ENCODE measurements around the gene KIAA0825.

Gene KIAA0825

GRCh38 chr5:94571415-94571814 is 47.0 kb downstream of the KIAA0825 start:
- no peak for DNase-seq

- no peak for DNase-seq
Observed at GRCh38 chr5:94564812-94565211, 53.6 kb downstream of the KIAA0825 start.

- no peak for DNase-seq
Observed at GRCh38 chr5:94562327-94562971, 56.0 kb downstream of the KIAA0825 start.

GRCh38 chr5:94558028-94558427 is 60.4 kb downstream of the KIAA0825 start:
- DNase-seq: no peak

GRCh38 chr5:94551858-94552257 is 66.5 kb downstream of the KIAA0825 start:
- no peak for DNase-seq

- no peak for DNase-seq
Observed at GRCh38 chr5:94545870-94546625, 72.4 kb downstream of the KIAA0825 start.

- DNase-seq: no peak
Observed at GRCh38 chr5:94544875-94545547, 73.4 kb downstream of the KIAA0825 start.

- no peak for DNase-seq
Observed at GRCh38 chr5:94544031-94544650, 74.3 kb downstream of the KIAA0825 start.

GRCh38 chr5:94540856-94541494 is 77.4 kb downstream of the KIAA0825 start:
- DNase-seq: no peak

GRCh38 chr5:94538260-94538659 is 80.1 kb downstream of the KIAA0825 start:
- DNase-seq: no peak

- DNase-seq: no peak
Observed at GRCh38 chr5:94526706-94527105, 91.7 kb downstream of the KIAA0825 start.

GRCh38 chr5:94524841-94525697 is 93.3 kb downstream of the KIAA0825 start:
- no peak for DNase-seq

- DNase-seq: no peak
Observed at GRCh38 chr5:94523018-94523417, 95.4 kb downstream of the KIAA0825 start.

- DNase-seq: no peak
Observed at GRCh38 chr5:94522117-94522516, 96.3 kb downstream of the KIAA0825 start.

GRCh38 chr5:94517490-94518488 is 100.6 kb downstream of the KIAA0825 start:
- DNase-seq: no peak

- no peak for DNase-seq
Observed at GRCh38 chr5:94516148-94516547, 102.3 kb downstream of the KIAA0825 start.

GRCh38 chr5:94508461-94509148 is 109.8 kb downstream of the KIAA0825 start:
- no peak for DNase-seq

GRCh38 chr5:94505327-94506068 is 112.9 kb downstream of the KIAA0825 start:
- no peak for DNase-seq

GRCh38 chr5:94503677-94504076 is 114.7 kb downstream of the KIAA0825 start:
- no peak for DNase-seq
